NCI-H2029 treated with DMSO at 0.1 percent for 48 hours (cell line): Measurements from ENCODE around the gene RELN.

ENCODE experiments used
- DNase-seq: peaks from one replicate; lab custom pipeline; 2025; lab: John Stamatoyannopoulos, UW

The RELN gene

DNA sequence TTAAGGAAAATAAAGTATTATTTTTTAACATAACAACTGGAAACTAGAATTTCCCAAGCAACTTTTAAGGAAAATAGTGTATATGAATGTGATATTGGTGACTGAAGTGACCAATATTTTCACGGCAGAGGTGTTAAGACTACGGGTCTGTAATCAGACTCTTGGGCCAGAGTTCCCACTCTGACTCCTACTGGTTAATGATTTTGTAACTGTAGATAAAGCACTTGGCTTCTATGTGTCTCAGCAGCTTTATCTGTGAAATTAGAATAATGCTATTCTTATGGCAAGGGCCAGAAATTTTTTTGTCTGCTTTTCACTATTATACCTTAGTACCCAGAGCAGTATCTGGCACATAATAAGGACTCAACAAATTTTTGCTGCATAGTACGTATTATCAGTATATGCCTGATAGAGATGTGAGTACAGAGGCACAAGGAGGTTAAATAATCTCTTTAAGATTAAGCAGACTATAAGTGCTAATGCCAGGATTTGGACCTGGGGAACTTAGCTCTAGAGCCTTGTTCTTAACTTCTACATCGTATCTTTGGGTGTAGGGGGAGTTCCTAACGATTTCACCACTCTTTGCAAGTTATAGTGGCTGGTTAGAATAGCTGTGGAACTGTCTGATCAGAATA is 357.3 kb downstream of the RELN start:
- DNase-seq = no peak

DNA sequence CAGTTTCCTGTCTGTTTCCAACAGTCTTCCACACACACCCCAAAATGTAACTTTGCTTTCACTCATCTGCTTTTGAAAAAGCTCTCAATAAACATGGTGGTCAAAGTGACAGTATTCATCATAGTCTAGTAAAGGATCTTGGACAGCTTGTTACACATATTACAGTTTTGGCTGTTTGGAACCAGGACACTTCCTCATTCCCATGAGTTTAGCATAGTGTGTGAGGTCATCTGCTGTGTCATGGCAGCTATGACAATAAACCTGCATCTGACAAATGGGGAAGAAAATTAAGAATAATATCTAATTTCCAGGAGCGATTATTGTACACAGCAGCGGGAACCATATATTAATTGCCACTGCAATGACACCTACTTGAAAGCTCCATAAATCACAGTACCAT is 359.1 kb downstream of the RELN start:
- no peak for DNase-seq

DNA sequence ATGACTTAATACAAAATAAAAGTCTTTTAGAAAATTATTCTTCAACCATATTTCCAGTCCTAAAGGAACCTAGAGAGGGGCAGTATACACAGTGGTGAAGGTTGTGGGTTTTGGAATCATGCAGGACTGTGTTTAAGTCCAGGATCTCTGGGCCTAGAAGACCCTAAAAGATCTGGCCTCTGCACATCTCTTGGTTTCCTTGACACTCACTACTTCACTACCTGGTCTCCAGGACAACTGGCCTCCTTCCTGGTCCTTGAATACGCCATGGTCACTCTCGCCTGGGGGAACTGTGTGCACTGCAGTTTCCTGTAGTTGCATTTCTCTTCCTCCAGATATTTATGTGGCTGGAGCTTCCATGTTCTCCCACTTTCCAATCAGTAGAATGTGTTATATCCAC is 360.7 kb downstream of the RELN start:
- DNase-seq = no peak

DNA sequence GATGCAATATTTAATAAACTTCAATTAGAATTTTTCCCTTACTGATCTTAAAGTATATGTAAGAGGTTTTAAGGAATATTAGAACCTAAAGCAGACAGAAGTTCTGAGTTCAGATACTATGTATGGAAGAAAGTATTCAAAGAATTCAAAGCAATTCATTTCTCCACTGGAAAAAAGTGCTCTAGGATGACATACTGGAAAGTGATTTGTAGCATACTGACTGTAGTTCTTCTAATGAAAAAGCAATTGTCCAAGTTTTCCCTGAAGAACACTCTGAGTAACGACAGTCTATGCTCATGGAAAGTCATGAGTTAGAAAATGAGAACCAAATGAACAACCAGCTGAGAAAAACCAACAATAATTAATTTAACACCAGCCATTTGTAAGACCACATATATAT is 362.7 kb downstream of the RELN start:
- DNase-seq = no peak

DNA sequence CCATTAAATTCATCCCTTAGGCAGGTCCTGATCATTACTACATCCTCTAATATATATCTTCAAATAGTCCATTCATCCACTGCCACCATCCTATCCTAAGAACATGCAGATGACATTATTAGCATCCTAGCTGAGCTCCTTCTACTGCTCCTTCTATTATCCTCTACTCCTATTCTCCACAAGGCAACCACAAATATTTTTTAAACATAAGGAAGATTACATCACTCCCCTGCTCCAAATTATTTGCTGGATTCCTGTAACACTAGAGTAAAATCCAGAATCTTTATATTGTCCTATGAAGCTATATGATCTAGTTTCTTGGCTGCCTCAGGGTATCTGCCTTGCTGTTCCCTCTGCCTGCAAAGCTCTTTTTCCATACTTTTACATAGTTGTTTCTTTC is 367.2 kb downstream of the RELN start:
- DNase-seq = no peak

DNA sequence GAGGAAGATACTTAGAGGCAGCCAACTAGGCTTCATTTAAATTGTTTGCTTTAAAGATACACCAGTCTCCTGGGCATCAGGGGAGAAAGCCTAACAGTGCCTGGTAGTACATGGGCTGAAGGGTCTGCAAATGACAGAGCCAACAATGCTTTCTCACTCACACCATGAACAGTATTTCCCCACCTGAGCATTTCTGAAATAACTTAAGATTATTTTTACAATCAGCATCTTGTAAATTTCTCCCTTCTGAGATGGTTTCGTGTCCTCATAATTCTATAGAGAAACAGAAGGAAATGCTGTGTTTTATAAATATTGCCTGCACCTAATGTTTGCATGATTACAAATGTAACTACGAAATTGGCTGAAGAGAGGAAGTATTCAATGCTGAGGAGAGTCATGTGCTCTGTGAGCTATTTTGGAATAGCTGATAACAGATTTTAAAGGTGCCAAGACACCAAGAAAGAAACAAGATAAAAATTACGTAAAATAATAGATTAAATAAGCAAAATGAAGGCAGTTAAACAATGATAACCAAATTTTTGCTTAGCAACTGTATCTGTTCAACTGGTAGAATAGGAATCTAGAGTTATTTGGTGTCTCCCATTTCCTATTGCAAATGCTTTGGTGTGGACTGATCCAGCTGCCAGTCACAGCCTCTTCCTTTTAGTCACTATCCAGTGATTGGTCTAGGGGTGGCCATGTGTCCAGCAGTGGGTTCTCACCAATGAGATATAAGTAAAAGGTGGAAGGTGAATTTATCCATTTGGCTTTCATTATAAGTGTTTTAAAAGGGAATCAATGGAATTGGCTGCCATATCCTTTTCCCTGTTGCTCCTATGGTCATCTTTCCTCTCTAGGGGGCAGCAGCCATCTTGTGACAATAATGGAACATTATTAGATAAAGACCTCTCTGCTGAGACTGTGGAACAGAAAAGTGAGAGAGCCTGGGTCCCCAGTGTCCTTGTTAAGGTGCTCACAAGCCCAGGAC is 375.5 kb downstream of the RELN start:
- DNase-seq = peak; percentile 7

DNA sequence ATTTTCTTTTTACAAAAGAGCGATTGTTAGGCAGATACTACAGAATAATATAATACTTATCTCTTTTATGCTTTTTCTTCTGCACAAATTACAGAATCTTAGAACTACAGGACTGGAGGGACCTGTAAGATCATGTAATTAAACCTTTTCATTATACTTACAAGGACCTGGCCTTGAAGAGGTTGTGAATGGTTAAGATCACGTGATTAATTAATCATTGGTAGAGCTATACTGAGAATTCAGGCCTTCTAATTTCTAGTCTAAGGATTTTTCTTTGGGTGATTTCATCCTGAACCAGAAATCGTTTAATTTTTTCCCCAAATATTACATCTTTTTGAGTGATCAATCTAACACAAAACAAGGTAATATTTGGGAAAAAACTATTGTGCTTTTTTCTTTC is 379.7 kb downstream of the RELN start:
- no peak for DNase-seq

DNA sequence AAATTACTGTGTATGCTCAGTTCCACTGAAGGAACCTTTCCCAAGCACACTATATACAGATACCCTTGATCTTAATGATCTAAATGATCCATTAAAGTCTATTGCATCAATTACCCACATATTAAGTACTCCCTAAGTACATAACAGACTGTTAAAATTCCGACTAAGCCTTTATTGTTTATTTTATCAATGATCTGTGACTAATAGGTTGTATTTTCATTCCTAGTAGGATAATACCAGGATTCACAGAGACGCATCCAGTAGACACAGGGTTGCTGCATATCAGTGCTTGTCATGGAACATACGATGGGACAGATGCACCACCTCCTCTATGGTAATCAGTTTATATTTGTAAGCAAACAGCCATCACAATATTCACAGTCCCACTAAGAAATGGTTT is 383.8 kb downstream of the RELN start:
- no peak for DNase-seq

DNA sequence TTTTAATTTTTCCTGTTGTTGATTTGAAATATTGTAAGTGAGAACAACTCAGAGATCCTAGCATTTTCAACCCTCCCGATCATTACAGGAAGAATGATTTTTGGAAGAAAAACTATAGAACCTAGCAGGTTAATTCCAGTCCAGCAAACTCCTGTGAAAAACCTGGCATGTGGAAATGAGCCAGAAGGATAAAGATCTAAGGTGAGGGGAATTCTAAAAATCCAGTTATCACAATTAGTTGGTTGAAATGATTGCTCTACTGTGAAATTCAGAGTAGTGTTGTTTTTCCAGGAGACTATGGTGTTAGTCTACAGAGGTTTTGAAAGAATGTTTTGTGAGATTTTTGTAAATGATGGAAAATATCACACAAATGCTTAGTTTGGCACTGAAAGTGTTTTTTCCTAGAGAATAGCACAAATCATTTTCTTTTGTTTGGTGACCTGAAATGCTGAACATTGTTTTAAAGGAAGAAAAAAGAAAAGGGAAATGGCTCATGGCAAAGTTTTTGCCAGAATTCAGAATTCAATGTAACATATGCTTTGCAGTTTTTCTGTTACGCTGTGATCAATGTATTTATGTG is 391.0 kb downstream of the RELN start:
- no peak for DNase-seq

DNA sequence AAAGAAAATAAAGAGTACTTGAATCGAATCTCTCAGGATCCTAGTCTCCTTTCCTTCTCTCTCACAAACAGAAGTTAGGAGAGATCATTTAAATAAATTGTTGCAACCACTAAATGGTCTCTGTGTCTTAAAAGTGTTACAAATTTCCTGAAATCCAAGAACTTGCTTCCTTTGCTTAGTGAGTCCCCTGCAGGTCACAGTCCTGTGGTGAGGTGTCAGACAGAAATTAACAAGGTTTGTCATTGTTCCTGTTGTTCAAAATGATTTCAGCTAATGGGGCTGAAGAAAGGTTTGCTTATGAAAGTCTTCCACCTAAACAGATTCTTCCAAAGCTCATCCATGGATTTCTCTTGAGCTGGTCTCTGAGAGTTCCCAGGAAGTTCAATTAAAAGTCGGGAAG is 391.9 kb downstream of the RELN start:
- DNase-seq = no peak

DNA sequence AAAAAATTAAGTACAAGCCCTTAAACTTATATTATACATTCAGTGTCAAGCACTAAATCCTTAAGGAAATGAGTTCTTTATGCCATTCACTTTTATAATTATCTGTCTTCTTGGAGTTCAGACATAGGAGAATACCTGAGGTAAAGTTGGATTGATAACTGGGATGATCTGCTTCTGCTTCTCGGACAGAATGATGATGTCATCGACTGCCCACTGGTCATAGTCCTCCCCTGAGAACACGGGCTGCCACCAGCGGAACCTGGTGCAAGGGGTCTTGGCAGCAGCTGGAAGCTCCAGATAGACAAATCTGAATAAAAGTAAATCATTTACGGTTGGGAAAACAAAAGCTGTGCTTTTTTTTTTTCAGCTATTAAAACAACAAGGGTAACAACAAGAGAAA is 395.3 kb downstream of the RELN start:
- no peak for DNase-seq

DNA sequence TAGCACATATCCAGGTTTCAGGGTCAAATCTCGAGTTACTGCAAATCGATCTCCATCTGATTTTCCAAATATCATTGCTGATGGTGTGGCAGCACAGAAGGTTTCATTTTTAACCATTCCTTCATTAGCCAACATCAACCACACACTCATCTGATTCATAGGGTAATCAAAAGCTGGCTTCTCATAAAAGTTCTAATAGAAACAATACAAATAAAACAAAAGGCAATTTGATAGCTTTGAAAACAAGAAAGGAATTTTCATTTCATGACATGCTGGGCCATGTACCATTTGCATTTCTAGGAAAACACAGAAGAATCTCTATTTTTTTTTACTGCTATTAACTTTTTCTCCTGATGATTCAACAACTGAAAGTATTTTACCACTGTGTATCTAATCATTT is 395.8 kb downstream of the RELN start:
- no peak for DNase-seq

DNA sequence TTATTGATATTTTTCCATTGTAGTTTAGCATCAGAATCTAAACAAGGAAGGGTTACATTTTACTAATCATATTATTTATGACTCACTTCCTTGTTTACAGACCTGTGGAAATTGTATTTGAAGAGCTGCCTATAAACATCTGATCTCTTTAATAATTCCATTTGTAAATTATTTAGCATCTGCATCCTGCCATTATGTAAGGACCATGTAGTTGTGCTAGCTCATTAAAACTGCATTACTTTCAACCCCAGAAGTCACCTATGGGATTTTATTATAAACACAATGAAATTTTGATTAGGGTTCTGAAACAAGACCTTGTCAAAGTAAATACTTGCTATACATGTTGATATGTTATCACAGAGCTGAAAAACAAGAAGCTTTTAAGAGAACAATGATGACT is 396.6 kb downstream of the RELN start:
- DNase-seq = no peak

DNA sequence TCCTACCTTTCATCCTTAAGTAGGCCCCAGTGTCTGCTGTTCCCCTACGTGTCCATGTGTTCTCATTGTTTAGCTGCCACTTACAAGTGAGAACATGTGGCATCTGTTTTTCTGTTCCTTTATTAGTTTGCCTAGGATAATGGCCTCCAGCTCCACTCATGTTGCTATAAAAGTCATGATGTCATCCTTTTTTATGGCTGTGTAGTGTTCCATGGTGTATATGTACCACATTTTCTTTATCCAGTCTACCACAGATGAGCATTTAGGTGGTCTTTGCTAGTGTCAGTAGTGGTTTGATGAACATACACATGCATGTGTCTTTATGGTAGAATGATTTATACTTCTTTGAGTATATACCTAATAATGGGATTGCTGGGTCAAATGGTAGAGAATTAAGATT is 397.3 kb downstream of the RELN start:
- DNase-seq = no peak

DNA sequence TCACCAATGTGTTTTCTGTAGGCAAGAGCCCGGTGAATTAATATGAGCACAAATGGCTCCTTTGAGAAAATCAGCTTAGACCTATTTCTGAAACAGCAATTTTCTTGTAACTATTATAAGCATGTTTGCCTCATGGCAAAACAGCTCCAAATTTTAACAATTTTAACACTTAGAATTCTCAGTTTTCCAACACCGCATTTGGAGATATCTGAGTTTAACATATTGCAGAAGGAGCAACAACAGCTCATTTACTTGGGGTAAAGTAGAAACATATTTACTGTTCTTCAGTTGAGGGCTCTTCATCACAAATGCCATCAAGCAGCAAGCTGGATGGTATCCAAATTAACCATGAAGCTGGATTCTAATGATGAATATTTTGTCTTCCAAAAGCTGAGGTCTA is 409.4 kb downstream of the RELN start:
- DNase-seq = no peak

DNA sequence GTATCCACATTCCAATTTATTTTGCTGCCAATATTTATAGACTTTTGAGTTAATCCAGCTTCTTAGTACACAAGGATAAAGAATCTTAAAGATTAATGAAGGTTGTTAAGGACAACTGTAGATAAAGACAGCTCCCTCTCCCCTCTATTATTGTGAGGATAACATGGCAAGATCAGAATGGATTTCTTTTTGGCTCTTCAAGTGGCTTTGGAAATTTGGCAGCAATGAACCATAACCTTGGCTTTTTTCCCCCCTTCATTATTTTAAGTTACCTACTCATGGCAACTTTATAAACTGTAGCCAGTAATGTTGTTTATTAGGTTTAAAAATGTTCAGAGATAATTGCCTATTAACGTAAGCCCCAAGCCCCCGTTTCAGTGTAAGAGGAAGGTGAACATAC is 412.4 kb downstream of the RELN start:
- no peak for DNase-seq

DNA sequence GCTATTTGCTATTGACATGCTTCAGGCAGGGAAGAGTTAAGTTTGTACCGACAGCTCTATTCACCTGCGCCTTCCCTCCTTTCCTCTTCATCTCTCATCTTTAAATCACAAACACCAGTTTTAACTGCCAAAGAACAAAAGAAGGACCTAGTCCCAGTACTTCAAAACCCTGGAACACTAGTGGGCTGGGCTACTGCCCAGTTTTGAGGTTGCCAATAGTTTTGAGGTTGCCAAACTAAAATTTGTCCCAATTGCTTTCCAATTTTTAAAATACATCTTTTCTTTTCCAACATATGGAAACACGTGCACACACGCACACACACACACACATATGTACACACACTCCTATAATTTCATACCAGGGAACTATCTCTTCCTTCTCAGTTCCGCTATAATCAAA is 412.8 kb downstream of the RELN start:
- no peak for DNase-seq

DNA sequence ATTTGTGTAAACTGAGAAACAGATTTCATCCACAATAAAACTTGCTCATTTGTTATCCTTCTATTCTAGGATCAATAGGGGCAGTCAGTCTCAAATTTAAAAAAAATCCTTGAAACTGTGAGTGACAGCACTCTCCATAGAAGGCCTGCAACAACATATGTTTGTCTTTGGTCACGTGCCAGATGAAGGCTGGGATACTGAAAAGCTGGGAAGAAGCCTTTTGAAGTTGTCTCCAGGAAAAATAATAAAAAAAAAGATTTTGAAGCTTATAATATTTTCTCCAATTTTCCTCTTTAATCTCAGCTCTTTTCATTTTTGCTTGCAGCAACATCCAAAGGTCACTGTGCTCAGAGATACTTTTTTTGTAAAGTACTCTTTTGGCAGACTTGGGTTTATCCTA is 414.9 kb downstream of the RELN start:
- DNase-seq = no peak

DNA sequence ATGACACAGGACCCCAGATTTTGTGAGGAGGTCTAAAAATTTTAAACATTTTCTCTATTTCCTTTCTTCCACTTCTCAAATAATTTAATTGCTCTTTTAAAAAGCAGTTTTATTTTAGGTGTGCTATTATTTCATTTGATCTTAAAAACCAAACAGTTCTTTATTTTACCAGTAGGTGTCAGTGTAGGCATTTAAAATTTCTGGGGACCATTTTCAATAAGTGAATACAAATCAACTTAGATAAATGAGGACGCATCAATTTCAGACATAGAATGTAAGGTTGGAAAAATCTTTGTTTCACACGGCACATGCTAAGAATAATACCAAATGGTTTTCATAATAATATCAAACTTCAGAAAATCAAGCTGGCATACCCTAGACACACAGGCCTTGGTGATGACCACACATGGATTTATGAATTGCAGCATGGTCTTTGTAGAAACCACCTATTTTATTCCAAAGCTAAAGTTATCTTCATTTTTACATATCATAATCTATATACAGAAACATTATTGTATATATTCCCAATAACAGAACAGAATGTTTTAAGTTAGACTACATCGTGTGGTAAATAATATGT is 415.9 kb downstream of the RELN start:
- peak; percentile 35 for DNase-seq

DNA sequence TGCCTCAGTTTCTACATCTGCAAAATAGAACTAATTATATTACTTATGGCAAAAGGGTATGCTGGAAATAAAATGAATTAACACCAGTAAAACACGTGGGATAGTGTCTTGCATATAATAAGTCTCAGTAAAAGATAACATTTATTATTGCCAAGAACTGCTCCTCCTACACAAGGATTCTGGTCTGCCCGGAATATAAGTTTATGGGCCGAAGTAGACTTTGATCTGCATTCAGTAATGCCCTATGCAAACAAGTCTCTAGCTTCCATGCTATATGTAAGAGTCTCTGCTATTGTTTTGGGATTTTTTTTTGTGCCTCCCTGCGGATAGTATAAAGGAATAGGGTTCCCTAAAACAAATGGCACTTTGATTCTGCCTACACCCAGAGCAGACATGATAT is 417.9 kb downstream of the RELN start:
- no peak for DNase-seq

DNA sequence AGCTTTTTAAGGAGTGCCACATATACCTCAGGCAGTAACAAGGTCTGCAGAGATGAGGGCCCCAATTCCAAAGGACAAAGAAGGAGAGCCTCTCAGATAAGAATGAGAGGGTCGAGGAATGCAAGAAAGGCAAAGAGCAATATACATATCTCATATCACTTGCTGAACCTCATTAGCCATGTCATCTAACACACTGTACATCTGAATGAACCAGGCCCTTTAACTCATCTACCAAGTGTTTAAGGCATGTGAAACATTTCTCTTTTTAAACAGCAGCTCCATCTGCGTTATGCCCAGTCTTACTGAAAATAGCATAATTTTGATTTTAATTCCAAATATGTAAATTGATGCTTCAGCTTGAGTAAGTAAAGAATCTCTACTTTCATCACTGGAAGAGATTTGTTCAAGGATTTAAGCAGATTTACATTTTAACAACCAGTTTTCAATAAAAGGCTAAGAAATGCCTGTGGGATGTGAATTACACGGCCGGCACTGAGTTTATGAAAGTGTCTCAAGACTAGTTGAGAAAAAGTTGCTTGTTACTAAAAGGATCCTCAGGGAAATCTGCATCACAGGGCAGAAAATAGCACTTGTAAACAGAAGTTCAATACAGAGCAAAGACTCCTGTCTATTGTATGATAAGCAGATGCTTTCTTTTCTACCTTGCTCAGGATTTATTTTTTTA is 419.7 kb downstream of the RELN start:
- DNase-seq = no peak

DNA sequence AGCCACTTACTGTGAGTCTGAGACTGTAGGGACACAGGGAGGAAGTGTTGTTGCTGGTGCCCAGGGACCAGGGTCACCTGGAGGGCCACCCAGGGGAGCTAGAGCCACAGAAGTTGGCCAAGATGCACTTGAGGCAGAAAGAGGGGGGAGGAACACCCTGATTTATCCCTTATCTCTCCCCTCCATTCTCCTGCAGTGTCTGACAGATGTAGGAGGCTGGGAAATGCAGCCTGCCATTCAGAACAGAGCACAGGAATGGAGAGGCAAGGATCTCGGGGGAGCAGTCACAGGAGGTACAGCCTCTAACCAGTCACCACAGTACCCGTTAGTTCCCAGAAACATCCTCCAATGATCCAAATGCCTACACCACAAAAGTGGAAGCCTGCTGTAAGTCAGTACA is 425.0 kb downstream of the RELN start:
- DNase-seq = no peak
